Measurements from ENCODE around the gene MEGF11.

DNA sequence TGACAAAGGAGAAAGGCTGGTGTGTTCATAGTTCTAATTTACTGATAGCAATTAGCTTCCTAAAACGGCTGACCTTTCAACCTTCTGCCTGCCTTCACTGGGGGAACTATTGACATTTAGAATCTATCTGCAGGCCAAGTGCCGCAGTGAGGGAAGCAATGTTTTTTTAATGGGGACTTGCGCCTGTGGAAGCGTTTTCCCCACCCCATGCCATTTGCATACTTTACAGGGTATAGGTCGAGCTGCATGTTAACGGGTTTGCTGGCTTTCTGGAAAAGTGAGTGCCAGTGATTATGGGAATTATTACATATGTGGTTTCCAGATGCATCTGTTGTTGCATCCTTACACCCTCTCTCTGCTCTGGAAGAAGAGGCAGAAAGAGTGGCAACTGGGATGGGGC, 204.2 kb downstream of the MEGF11 start:
- TF ChIP-seq, protein P1, sequence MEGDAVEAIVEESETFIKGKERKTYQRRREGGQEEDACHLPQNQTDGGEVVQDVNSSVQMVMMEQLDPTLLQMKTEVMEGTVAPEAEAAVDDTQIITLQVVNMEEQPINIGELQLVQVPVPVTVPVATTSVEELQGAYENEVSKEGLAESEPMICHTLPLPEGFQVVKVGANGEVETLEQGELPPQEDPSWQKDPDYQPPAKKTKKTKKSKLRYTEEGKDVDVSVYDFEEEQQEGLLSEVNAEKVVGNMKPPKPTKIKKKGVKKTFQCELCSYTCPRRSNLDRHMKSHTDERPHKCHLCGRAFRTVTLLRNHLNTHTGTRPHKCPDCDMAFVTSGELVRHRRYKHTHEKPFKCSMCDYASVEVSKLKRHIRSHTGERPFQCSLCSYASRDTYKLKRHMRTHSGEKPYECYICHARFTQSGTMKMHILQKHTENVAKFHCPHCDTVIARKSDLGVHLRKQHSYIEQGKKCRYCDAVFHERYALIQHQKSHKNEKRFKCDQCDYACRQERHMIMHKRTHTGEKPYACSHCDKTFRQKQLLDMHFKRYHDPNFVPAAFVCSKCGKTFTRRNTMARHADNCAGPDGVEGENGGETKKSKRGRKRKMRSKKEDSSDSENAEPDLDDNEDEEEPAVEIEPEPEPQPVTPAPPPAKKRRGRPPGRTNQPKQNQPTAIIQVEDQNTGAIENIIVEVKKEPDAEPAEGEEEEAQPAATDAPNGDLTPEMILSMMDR (conservative IDR thresholded peaks at IDR 0.05), result no peak
- no peak for TF ChIP-seq EZH2 (IDR thresholded peaks at IDR 0.05; ENCODE audit: low read depth)
